Common myeloid progenitor, CD34-positive (primary cell): ENCODE results near the gene PTK6.
"Not testable (repeated sequence)": the region's sequence is repeated elsewhere in the genome, so short reads cannot be mapped to it uniquely, and the experiment has no call there.

Experiments
- CTCF ChIA-PET: fragments of 350-600 bp; sonication (Branson Sonifier 250); formaldehyde crosslinking; loops from one replicate; lab custom pipeline; 2021; ENCODE audit warnings: antibody characterized with exemption; lab: Charles Lee
- POLR2A ChIA-PET: fragments of 350-600 bp; sonication (Branson Sonifier 250); formaldehyde crosslinking; loops from one replicate; lab custom pipeline; 2021; ENCODE audit warnings: antibody characterized with exemption; lab: Charles Lee
- DNase-seq, 3 donors: peaks; one replicate each; pipeline versions ENCODE4 v3.0.0 to v3.0.0-alpha.2; 2013
- H3K27ac ChIP-seq, 2 experiments: 1 replicate in 1 of 2; 2 replicates in 1 of 2; pipeline ENCODE4 v1.7.0; 2013; ENCODE audit warnings: inconsistent platforms in 2 of 2, low read length in 2 of 2, mild to moderate bottlenecking in 2 of 2, low read depth in 1 of 2, moderate library complexity in 1 of 2; ENCODE audit not compliant: severe bottlenecking in 2 of 2, insufficient read depth in 1 of 2, poor library complexity in 1 of 2
- H3K27me3 ChIP-seq, 5 experiments: replicated peaks in 2 of 5; 1 replicate in 3 of 5; 2 replicates in 2 of 5; pipeline versions ENCODE4 v1.6.1 to v1.7.0; 2013; ENCODE audit warnings: low read length in 4 of 5, mild to moderate bottlenecking in 2 of 5, moderate library complexity in 2 of 5, inconsistent platforms in 1 of 5; ENCODE audit not compliant: insufficient read depth in 5 of 5, control insufficient read depth in 4 of 5
- H3K36me3 ChIP-seq, 4 experiments: 1 replicate in 2 of 4; 2 replicates in 2 of 4; pipeline versions ENCODE4 v1.6.1 to v1.7.0; 2013; ENCODE audit warnings: low read length in 3 of 4, control low read depth in 1 of 4, mild to moderate bottlenecking in 1 of 4; ENCODE audit not compliant: control insufficient read depth in 4 of 4, insufficient read depth in 4 of 4
- H3K4me1 ChIP-seq, 4 experiments: 1 replicate in 3 of 4; 2 replicates in 1 of 4; pipeline versions ENCODE4 v1.6.1 to v1.7.1; 2013; ENCODE audit warnings: low read length in 3 of 4, mild to moderate bottlenecking in 3 of 4, control low read depth in 1 of 4, inconsistent platforms in 1 of 4, moderate library complexity in 1 of 4; ENCODE audit not compliant: control insufficient read depth in 4 of 4, insufficient read depth in 4 of 4; ENCODE audit errors: control extremely low read depth in 1 of 4
- H3K4me3 ChIP-seq, 7 experiments: 1 replicate in 4 of 7; 2 replicates in 3 of 7; pipeline versions ENCODE4 v1.5.1 to v1.7.0; 2013; ENCODE audit warnings: mild to moderate bottlenecking in 7 of 7, low read length in 6 of 7, moderate library complexity in 6 of 7, inconsistent platforms in 2 of 7, low read depth in 2 of 7, control low read depth in 1 of 7; ENCODE audit not compliant: insufficient read depth in 4 of 7, control insufficient read depth in 1 of 7; ENCODE audit errors: extremely low read depth in 1 of 7
- H3K9me3 ChIP-seq, 5 experiments: 1 replicate in 4 of 5; 2 replicates in 1 of 5; pipeline versions ENCODE4 v1.6.1 to v1.7.1; 2013; ENCODE audit warnings: low read length in 4 of 5, mild to moderate bottlenecking in 2 of 5, inconsistent platforms in 1 of 5, low read depth in 1 of 5, moderate library complexity in 1 of 5; ENCODE audit not compliant: control insufficient read depth in 4 of 5, insufficient read depth in 2 of 5; ENCODE audit errors: control extremely low read depth in 1 of 5
- WGBS: methylation state at CpG from one replicate; pipeline ENCODE4 v1.1.5; 2013; ENCODE audit not compliant: insufficient coverage; 5-methylcytosine and 5-hydroxymethylcytosine counted together

PTK6 gene

DNA sequence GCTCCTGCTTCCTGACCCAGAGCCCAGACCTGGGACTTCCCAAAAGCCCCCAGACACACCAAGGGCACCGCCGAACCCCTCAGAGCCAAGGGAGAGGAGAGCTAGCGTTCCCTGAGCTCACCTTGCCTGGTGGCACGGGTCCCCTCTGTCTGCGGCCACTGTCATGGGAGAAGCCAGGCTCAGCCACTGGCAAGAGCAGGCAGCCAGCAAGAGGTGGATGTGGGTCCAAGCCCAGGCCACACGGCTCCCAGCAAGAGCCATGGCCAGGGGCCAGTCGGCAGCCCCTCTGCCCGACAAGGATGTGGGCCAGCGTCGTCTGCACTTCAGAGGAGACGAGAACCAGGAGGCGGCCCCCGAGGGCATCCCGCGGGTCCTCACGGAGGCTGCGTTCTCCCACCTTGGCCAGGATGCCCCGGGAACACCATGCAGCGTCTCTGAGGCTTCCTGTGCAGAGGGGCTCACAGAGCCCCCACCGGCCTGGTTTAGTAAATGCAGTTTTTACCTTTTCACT lies 18.8 kb downstream of the PTK6 start:
- no peak for DNase-seq
- Histone ChIP-seq H3K4me1 (peaks cover 0 to 28% (median 21%) of the 10 kb centered on the region in 4 experiments), H3K4me3 (no peak overlapping the region), H3K9me3 (peaks cover 0 to 13% (median 7%) of the 10 kb centered on the region in 5 experiments), H3K27ac (no peak overlapping the region), H3K36me3 (peaks cover 0 to 14% (median 8%) of the 10 kb centered on the region in 4 experiments), H3K27me3 (no peaks in the 10 kb centered on the region)
- ChIA-PET CTCF (interaction anchor here (1.8 to 4.8 kb wide), 2 partner anchors 11 to 22 kb away, joined by 4 to 16 read pairs; no protein-coding TSS in a partner anchor), POLR2A (no interaction called here)
- WGBS: 88% methylated on average over 19 of the region's 20 CpGs

DNA sequence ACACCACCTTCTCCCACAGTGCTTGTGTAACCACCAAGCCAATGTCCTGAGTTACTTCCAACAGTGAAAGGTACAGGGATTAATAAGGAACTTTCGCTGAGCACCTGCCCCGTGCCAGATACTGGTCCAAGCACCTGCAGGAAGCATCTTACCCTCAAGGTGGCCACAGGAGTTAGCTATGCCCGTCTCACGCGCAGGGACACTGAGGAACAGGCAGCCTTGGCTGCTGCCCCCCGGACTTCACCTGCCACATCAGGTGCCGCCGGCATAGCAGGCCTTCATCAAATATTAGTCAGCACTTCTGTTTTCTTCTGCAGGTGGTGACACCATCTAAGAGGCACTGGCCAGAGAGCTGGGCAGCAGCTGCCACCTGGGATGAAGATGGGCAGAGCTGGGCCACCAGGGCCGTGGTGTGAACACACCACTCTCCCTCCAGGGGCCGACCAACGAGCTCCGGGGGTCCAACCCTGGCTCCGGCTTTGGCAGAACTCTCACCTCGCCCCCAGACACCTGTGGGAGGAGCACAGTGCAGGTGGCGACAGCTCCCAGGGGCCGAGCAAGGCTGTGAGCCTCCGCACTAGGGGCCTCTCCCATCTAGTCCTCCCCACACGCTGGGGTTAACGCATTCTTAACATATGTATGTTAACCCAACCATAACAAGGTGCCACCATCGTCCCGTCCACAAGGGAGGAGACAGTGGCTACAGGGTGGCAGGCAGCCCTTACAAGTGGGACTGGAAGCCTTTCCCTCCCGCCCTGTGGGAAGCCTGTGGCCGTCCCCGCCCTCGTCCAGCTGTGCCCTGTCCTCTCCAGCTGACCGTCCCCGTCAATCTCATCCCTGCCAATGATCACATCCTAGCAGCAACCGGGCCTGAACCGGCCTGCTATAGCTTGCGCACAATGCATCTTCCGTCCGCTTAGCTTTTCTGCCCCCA lies 19.5 kb downstream of the PTK6 start:
- ChIA-PET POLR2A (no interaction called here), CTCF (interaction anchor here (1.8 to 4.8 kb wide), 2 partner anchors 10 to 21 kb away, joined by 4 to 16 read pairs; no protein-coding TSS in a partner anchor)
- H3K36me3 ChIP-seq: peaks cover 0 to 8% (median 5%) of the 10 kb centered on the region in 4 experiments
- no peak overlapping the region for H3K27ac ChIP-seq
- peaks cover 0 to 8% (median 7%) of the 10 kb centered on the region in 5 experiments for H3K9me3 ChIP-seq
- DNase-seq: no peak
- no peak overlapping the region for H3K4me3 ChIP-seq
- 94% methylated on average over 28 of the region's 32 CpGs for WGBS
- H3K27me3 ChIP-seq: peaks cover 0 to 6% (median 0%) of the 10 kb centered on the region in 5 experiments
- H3K4me1 ChIP-seq: peaks cover 0 to 28% (median 21%) of the 10 kb centered on the region in 4 experiments

DNA sequence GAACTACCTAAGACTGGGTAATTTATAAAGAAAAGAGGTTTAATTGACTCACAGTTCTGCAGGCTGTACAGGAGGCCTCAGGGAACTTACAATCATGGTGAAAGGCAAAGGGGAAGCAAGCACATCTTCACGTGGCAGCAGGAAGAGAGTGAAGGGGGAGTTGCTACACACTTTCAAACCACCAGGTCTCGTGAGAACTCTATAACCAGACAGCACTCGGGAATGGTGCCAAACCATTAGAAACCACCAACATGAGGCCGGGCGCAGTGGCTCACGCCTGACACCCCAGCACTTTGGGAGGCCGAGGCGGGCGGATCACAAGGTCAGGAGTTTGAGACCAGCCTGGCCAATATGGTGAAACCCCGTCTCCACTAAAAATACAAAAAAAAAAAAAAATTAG lies 22.7 kb downstream of the PTK6 start:
- H3K4me3 ChIP-seq, H3K27ac ChIP-seq, H3K4me1 ChIP-seq, H3K36me3 ChIP-seq, POLR2A ChIA-PET, CTCF ChIA-PET, H3K9me3 ChIP-seq: not testable (repeated sequence)
- peak; percentile 50 to 81 (median 76) for DNase-seq
- peaks cover 0 to 16% (median 3%) of the 10 kb centered on the region in 5 experiments for H3K27me3 ChIP-seq
- 4% methylated on average over 3 of the region's 10 CpGs for WGBS

DNA sequence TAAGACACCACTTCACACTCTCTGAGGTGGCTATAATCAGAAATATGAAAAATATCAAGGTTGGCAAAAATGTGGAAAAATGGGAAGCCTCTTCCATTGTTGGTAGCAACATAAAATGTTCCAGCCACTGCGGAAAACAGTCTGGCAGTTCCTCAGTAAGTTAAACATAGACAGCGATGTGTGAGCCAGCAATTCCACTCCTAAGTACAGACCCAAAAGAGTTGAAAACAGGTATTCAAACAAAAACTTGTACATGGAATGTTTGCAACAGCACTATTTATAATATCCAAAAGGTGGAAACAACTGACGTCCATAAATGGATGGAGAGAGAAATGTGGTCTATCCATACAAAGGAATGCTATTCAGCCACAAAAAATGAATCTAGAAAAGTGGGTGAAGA lies 24.0 kb downstream of the PTK6 start:
- Histone ChIP-seq H3K4me3 (no peak overlapping the region), H3K27ac (no peak overlapping the region), H3K27me3 (peaks cover 2 to 16% (median 6%) of the 10 kb centered on the region in 5 experiments), H3K36me3 (no peaks in the 10 kb centered on the region), H3K9me3 (peaks cover 0 to 8% (median 6%) of the 10 kb centered on the region in 5 experiments), H3K4me1 (peaks cover 0 to 6% (median 3%) of the 10 kb centered on the region in 4 experiments)
- POLR2A ChIA-PET: no interaction called here
- CTCF ChIA-PET: no interaction called here
- 90% methylated on average over 2 of the region's 3 CpGs for WGBS
- DNase-seq: no peak

DNA sequence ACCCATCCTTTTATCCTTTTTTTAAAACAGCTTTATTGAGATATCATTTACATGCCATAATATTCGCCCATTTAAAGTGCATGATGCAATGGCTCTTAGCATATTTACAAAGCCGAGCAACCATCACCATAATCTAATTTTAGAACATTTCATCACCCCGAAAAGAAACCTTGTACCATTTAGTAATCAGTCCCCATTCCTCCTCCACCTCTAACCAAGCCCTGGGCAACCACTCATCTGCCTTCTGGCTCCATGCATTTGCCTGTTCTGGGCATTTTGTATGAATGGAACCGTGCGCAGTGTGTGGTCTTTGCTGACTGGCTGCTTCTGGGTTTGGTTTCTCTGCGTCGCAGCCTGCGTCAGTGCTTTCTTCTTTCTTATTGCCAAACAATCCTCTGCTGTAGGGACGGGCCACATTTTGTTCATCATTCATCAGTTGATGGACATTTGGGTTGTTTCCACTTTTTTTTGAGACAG lies 28.1 kb downstream of the PTK6 start:
- no peaks in the 10 kb centered on the region for H3K36me3 ChIP-seq
- ChIA-PET CTCF (interaction anchor here (2.6 kb wide), 1 partner anchor 12 kb away, joined by 11 read pairs; no protein-coding TSS in a partner anchor), POLR2A (no interaction called here)
- 98% methylated on average over 7 of the region's 9 CpGs for WGBS
- peaks cover 0 to 6% (median 3%) of the 10 kb centered on the region in 4 experiments for H3K4me1 ChIP-seq
- no peak for DNase-seq
- H3K9me3 ChIP-seq: peaks cover 0 to 29% (median 19%) of the 10 kb centered on the region in 5 experiments
- H3K27ac ChIP-seq: no peak overlapping the region
- no peak overlapping the region for H3K4me3 ChIP-seq
- H3K27me3 ChIP-seq: peaks cover 6 to 36% (median 7%) of the 10 kb centered on the region in 5 experiments

DNA sequence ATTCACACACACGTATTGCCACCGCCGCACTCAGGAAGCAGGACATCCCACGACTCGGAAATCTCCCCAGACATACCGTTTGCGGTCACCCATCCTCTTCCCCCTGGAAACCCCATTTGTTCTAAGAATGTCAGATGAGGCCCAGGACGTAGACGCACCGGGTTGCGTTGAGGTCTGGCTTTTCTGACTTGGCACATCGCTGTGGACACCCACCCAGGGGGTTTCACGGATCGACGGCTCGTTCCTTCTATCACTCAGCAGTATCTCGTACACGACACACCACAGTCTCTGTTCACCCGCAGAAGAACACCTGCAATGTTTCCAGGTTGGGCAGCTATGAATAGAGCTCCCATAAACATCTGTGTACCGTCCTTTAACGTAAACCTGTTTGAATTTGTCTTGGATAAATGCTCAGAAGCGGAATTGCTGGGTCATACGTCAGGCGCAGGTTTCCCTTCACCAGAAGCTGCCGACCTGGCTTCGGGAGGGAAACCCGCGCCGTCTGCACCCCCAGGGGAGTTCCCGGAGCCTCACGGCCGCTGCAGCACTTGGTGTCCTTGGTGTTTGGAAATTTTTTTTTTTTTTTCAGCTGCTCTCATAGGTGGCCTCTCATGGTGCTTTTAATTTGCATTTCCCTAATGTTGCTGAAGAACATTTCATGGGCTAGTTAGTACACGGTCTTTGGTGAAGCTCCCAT lies 29.0 kb downstream of the PTK6 start:
- DNase-seq: no peak
- H3K27ac ChIP-seq: no peak overlapping the region
- peaks cover 6 to 44% (median 8%) of the 10 kb centered on the region in 5 experiments for H3K27me3 ChIP-seq
- peaks cover 0 to 6% (median 3%) of the 10 kb centered on the region in 4 experiments for H3K4me1 ChIP-seq
- POLR2A ChIA-PET: interaction anchor here (0.6 kb wide), 2 partner anchors 12 to 50 kb away, joined by 3 read pairs; partner anchors contain the start of gene PPDPF
- H3K36me3 ChIP-seq: no peaks in the 10 kb centered on the region
- 85% methylated on average over 22 of the region's 33 CpGs for WGBS
- CTCF ChIA-PET: interaction anchor here (2.6 kb wide), 1 partner anchor 11 kb away, joined by 11 read pairs; no protein-coding TSS in a partner anchor
- peaks cover 0 to 28% (median 17%) of the 10 kb centered on the region in 5 experiments for H3K9me3 ChIP-seq
- H3K4me3 ChIP-seq: no peak overlapping the region
